Natural killer cell (primary cell): Measurements from ENCODE around the gene BUD31. TPM values are rescaled to one million over a fixed set of nuclear protein-coding genes. Genes with fewer than 3 reads are reported as not detected.

Experiments
- ATAC-seq, 3 donors: fragments of 150-1000 bp in 2 of 3; fragments of 200-7000 bp in 1 of 3; cut with Tn5 transposase; 1 replicate in 1 of 3; 2 replicates in 2 of 3; pipeline ENCODE4 v1.10.0; 2021; ENCODE audit warnings: mild to moderate bottlenecking in 2 of 3, moderate library complexity in 2 of 3
- DNase-seq, 2 donors: peaks; one replicate each; pipeline versions ENCODE4 v3.0.0 to v3.0.0-alpha.2; 2013 to 2021; ENCODE audit warnings: mixed read lengths in 1 of 2
- H3K27ac ChIP-seq: one replicate; pipeline ENCODE4 v1.5.1; 2013; ENCODE audit warnings: mild to moderate bottlenecking, low read length
- H3K27me3 ChIP-seq: one replicate; pipeline ENCODE4 v1.6.1; 2013; ENCODE audit warnings: low read length; ENCODE audit not compliant: control insufficient read depth, insufficient read depth
- H3K36me3 ChIP-seq: one replicate; pipeline ENCODE4 v1.6.1; 2013; ENCODE audit warnings: low read length; ENCODE audit not compliant: control insufficient read depth, insufficient read depth
- H3K4me1 ChIP-seq: one replicate; pipeline ENCODE4 v1.6.1; 2013; ENCODE audit warnings: low read length; ENCODE audit not compliant: control insufficient read depth, insufficient read depth
- H3K4me3 ChIP-seq: one replicate; pipeline ENCODE4 v1.5.1; 2013; ENCODE audit warnings: low read length
- H3K9me3 ChIP-seq: one replicate; pipeline ENCODE4 v1.6.1; 2013; ENCODE audit warnings: low read length; ENCODE audit not compliant: control insufficient read depth, insufficient read depth
- H3K27ac Mint-ChIP-seq, 2 donors: one replicate each; pipeline ENCODE4 v1.8.0; 2022; ENCODE audit warnings: mild to moderate bottlenecking in 2 of 2, mixed read lengths in 2 of 2, moderate library complexity in 1 of 2
- H3K27me3 Mint-ChIP-seq, 2 donors: one replicate each; pipeline ENCODE4 v1.8.0; 2022; ENCODE audit warnings: low read depth in 2 of 2, mixed read lengths in 2 of 2
- H3K36me3 Mint-ChIP-seq: one replicate; pipeline ENCODE4 v1.8.0; 2022; ENCODE audit warnings: mixed read lengths
- H3K4me1 Mint-ChIP-seq, 2 donors: one replicate each; pipeline ENCODE4 v1.8.0; 2022; ENCODE audit warnings: mixed read lengths in 2 of 2
- H3K4me3 Mint-ChIP-seq: one replicate; pipeline ENCODE4 v1.8.0; 2022; ENCODE audit warnings: mild to moderate bottlenecking, moderate library complexity, mixed read lengths
- H3K9me3 Mint-ChIP-seq, 2 donors: one replicate each; pipeline ENCODE4 v1.8.0; 2022; ENCODE audit warnings: mixed read lengths in 2 of 2
- WGBS: methylation state at CpG from one replicate; pipeline ENCODE4 v1.1.7; 2013; ENCODE audit warnings: missing lambda C conversion rate; ENCODE audit not compliant: insufficient coverage; 5-methylcytosine and 5-hydroxymethylcytosine counted together
- intact Hi-C: fragments of 100-400 bp; cut with micrococcal nuclease; formaldehyde crosslinking; loops from one replicate; pipeline ENCODE4 v1.14.2; 2022
- total RNA-seq, 4 donors: library from RNA; stranded (reverse); fragments of 120-200 nt in 1 of 4; gene quantifications; one replicate each; pipeline versions ENCODE4 v1.2.3 to v1.2.4, GENCODE V29; 2013 to 2022
- TF ChIP-seq, protein P1 (sequence below): fragments of 200-600 bp; IDR thresholded peaks from one replicate; pipeline ENCODE4 v1.8.0; 2022; ENCODE audit warnings: antibody characterized with exemption

The BUD31 gene
- 100 to 1,000 TPM; 145 to 190 (median 187) TPM for total RNA-seq
- total RNA-seq (2013) = 104 TPM

- Histone ChIP-seq H3K9me3 (no peaks in the 10 kb centered on the region), H3K27me3 (no peaks in the 10 kb centered on the region), H3K27ac (peak within 1 kb of the TSS; percentile 98), H3K4me3 (peak within 1 kb of the TSS; percentile 83), H3K36me3 (peaks cover 37% of the 10 kb centered on the region), H3K4me1 (peaks cover 57% of the 10 kb centered on the region)
- H3K9me3 Mint-ChIP-seq = no peaks in the 10 kb centered on the region
- peaks cover 6% of the 10 kb centered on the region for H3K36me3 Mint-ChIP-seq
- H3K4me3 Mint-ChIP-seq = peak within 1 kb of the TSS; percentile 96
- under 1% methylated on average over 72 of the region's 72 CpGs for WGBS
- H3K4me1 Mint-ChIP-seq = peaks cover 50 to 59% of the 10 kb centered on the region in 2 donors
- peak within 1 kb of the TSS; percentile 93 for H3K27ac Mint-ChIP-seq
- H3K27me3 Mint-ChIP-seq = no peaks in the 10 kb centered on the region
- DNase-seq (peak; percentile 95 to 98), ATAC-seq (peak; percentile 84 to 95 (median 85))
- intact Hi-C loops = loop anchor here (1.0 to 5.0 kb wide), 6 partner anchors 16 to 144 kb away; partner anchors contain the start of genes ARPC1B, FAM200A, ZKSCAN5 and ZNF789
- TF ChIP-seq, protein P1, sequence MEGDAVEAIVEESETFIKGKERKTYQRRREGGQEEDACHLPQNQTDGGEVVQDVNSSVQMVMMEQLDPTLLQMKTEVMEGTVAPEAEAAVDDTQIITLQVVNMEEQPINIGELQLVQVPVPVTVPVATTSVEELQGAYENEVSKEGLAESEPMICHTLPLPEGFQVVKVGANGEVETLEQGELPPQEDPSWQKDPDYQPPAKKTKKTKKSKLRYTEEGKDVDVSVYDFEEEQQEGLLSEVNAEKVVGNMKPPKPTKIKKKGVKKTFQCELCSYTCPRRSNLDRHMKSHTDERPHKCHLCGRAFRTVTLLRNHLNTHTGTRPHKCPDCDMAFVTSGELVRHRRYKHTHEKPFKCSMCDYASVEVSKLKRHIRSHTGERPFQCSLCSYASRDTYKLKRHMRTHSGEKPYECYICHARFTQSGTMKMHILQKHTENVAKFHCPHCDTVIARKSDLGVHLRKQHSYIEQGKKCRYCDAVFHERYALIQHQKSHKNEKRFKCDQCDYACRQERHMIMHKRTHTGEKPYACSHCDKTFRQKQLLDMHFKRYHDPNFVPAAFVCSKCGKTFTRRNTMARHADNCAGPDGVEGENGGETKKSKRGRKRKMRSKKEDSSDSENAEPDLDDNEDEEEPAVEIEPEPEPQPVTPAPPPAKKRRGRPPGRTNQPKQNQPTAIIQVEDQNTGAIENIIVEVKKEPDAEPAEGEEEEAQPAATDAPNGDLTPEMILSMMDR = no peak
Measured at GRCh38 chr7:99408379-99409191, at the start of gene BUD31, which contains the start of gene PDAP1. Gene BUD31 (plus strand): TSS chr7:99408969. CDS start chr7:99411093, 2,124 bp downstream. Gene PDAP1 (minus strand): TSS chr7:99408597. CDS start chr7:99408548, 49 bp downstream.

DNA sequence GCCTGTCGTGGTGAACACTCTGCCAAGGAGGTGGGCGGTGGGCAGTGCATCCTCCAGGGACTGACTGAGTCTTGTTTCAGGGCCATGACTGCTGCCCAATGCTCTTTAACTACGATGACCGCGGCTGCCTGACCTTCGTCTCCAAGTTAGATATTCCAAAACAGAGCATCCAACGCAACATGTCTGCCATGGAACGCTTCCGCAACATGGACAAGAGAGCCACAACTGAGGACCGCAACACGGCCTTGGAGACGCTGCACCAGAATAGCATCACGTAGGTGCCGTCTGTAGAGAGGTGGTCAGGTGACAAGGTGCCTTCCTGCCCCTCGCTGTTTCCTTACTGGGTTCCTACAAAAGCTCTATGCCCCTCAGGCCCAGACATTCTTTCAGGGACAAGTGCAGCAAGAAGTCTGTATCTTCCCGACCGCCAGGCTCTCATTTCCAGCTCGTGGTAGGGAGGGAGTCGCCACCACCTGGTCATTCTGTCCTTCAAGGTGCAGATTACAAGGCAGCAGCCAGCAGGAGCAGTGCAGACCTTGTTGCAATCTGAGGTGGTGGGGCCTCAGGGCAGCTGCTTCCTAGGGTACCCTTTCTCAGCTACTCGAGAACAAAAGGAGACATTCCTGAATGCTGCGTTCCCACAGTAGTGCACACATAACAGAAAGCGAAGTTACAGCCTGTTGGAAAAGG lies 49.2 kb upstream of the BUD31 start:
- WGBS = 95% methylated on average over 22 of the region's 22 CpGs
- ATAC-seq (no peak), DNase-seq (no peak)
- Mint-ChIP-seq H3K4me3 (no peak overlapping the region), H3K36me3 (no peaks in the 10 kb centered on the region), H3K27me3 (no peaks in the 10 kb centered on the region), H3K4me1 (no peaks in the 10 kb centered on the region), H3K9me3 (no peaks in the 10 kb centered on the region), H3K27ac (no peak overlapping the region)
- TF ChIP-seq, protein P1 = no peak
- no peaks in the 10 kb centered on the region for H3K27me3 ChIP-seq
- no peaks in the 10 kb centered on the region for H3K9me3 ChIP-seq
- no peaks in the 10 kb centered on the region for H3K4me1 ChIP-seq
- H3K27ac ChIP-seq = no peak overlapping the region
- H3K36me3 ChIP-seq = peaks cover 67% of the 10 kb centered on the region
- no peak overlapping the region for H3K4me3 ChIP-seq
- intact Hi-C loops = no loop called here

- Histone ChIP-seq H3K36me3 (peaks cover 70% of the 10 kb centered on the region), H3K27ac (no peak overlapping the region), H3K9me3 (no peaks in the 10 kb centered on the region), H3K4me1 (no peaks in the 10 kb centered on the region), H3K4me3 (no peak overlapping the region), H3K27me3 (no peaks in the 10 kb centered on the region)
- Mint-ChIP-seq H3K27ac (no peak overlapping the region), H3K27me3 (no peaks in the 10 kb centered on the region), H3K36me3 (no peaks in the 10 kb centered on the region), H3K4me1 (peaks cover 0 to 4% of the 10 kb centered on the region in 2 donors), H3K9me3 (no peaks in the 10 kb centered on the region), H3K4me3 (no peak overlapping the region)
- 100% methylated on average over 3 of the region's 3 CpGs for WGBS
- ATAC-seq (no peak), DNase-seq (no peak)
- TF ChIP-seq, protein P1 = no peak
- intact Hi-C loops = no loop called here
Measured at GRCh38 chr7:99362801-99363200, 46.0 kb upstream of the BUD31 start.
